Esophagus squamous epithelium (tissue), 5 donors: Measurements from ENCODE around the gene DTX3. TPM values are rescaled to one million over a fixed set of nuclear protein-coding genes. Genes with fewer than 3 reads are reported as not detected.
A peak's percentile ranks its signal among the peaks of the same experiment; 100 is the strongest.

Experiments
- DNase-seq: peaks from one replicate; lab custom pipeline; 2025; lab: John Stamatoyannopoulos, UW
- H3K27ac ChIP-seq, 4 donors: fragments of 200-600 bp; sonication (generic); one replicate each; pipeline ENCODE4 v1.5.1; 2016 to 2019; ENCODE audit warnings: mild to moderate bottlenecking in 1 of 4
- H3K27me3 ChIP-seq, 4 donors: fragments of 200-600 bp; sonication (generic); 1 replicate in 3 of 4; 2 replicates in 1 of 4; pipeline versions ENCODE4 v1.5.1 to v1.6.0; 2017 to 2021; ENCODE audit warnings: antibody characterized with exemption in 1 of 4
- H3K36me3 ChIP-seq, 3 donors: fragments of 200-600 bp; sonication (generic); one replicate each; pipeline ENCODE4 v1.5.1; 2016 to 2019
- H3K4me1 ChIP-seq, 3 donors: fragments of 200-600 bp; sonication (generic); one replicate each; pipeline ENCODE4 v1.5.1; 2017 to 2019
- H3K4me3 ChIP-seq, 4 donors: fragments of 200-600 bp; sonication (generic); 1 replicate in 3 of 4; 2 replicates in 1 of 4; pipeline ENCODE4 v1.5.1; 2016 to 2019; ENCODE audit warnings: mild to moderate bottlenecking in 2 of 4, moderate library complexity in 1 of 4
- H3K9me3 ChIP-seq, 3 donors: fragments of 200-600 bp; sonication (generic); one replicate each; pipeline ENCODE4 v1.5.1; 2016 to 2019
- POLR2A ChIP-seq, 4 donors: fragments of 450-650 bp; IDR thresholded peaks; one replicate each; pipeline ENCODE4 v1.6.1; 2017; ENCODE audit warnings: antibody characterized with exemption in 4 of 4, mild to moderate bottlenecking in 4 of 4, moderate library complexity in 3 of 4
- WGBS, 2 donors: methylation state at CpG; one replicate each; pipeline ENCODE4 v1.1.5; 2018; 5-methylcytosine and 5-hydroxymethylcytosine counted together
- intact Hi-C: fragments of 100-400 bp; cut with DNase I; formaldehyde crosslinking; loops from one replicate; pipeline ENCODE4 v1.15.0; 2022
- total RNA-seq, 4 donors: library from RNA; depleted of rRNA; stranded (reverse); fragments of >200 nt; gene quantifications; one replicate each; pipeline ENCODE4 v1.1.0, GENCODE V29; 2016
- TF ChIP-seq, protein P1 (sequence below), 6 experiments: fragments of 450-650 bp in 4 of 6; fragments of 200-600 bp in 2 of 6; sonication (generic) in 2 of 6; IDR thresholded peaks; one replicate each; pipeline ENCODE4 v1.5.1; 2016 to 2019; ENCODE audit warnings: antibody characterized with exemption in 6 of 6, mild to moderate bottlenecking in 4 of 6, moderate library complexity in 4 of 6
- donor health status: DM: yes; HTN: yes; CAD: no.

Gene DTX3
- total RNA-seq, 4 donors from 2014 or later = 1.6 to 16.6 (median 5.6) TPM

- Histone ChIP-seq H3K27me3 (peaks cover 0 to 27% (median 0%) of the 10 kb centered on the region in 4 donors), H3K36me3 (peaks cover 0 to 17% (median 4%) of the 10 kb centered on the region in 3 donors), H3K27ac (no peak overlapping the region), H3K4me3 (no peak overlapping the region), H3K9me3 (no peaks in the 10 kb centered on the region), H3K4me1 (peaks cover 29 to 54% (median 31%) of the 10 kb centered on the region in 3 donors)
- TF ChIP-seq, protein P1, sequence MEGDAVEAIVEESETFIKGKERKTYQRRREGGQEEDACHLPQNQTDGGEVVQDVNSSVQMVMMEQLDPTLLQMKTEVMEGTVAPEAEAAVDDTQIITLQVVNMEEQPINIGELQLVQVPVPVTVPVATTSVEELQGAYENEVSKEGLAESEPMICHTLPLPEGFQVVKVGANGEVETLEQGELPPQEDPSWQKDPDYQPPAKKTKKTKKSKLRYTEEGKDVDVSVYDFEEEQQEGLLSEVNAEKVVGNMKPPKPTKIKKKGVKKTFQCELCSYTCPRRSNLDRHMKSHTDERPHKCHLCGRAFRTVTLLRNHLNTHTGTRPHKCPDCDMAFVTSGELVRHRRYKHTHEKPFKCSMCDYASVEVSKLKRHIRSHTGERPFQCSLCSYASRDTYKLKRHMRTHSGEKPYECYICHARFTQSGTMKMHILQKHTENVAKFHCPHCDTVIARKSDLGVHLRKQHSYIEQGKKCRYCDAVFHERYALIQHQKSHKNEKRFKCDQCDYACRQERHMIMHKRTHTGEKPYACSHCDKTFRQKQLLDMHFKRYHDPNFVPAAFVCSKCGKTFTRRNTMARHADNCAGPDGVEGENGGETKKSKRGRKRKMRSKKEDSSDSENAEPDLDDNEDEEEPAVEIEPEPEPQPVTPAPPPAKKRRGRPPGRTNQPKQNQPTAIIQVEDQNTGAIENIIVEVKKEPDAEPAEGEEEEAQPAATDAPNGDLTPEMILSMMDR (IDR thresholded peaks at IDR 0.05) = no peak
- no peak for TF ChIP-seq POLR2A (IDR thresholded peaks at IDR 0.05)
- 85% methylated on average over 5 of the region's 11 CpGs; no CpG with 5 or more reads in 1 of the 2 donors for WGBS, 2 donors
- intact Hi-C loops = no loop called here
- no peak for DNase-seq
Measured at GRCh38 chr12:57606821-57607220, 2.2 kb downstream of the DTX3 start.

GRCh38 chr12:57607958-57608663 is 3.5 kb downstream of the DTX3 start:
- H3K4me3 ChIP-seq = no peak overlapping the region
- H3K27ac ChIP-seq = peak overlapping the region in 2 of 4 donors; percentile 13 to 90
- 73 to 78% methylated on average over 8 to 10 of the region's 12 CpGs for WGBS, 2 donors
- DNase-seq = no peak
- TF ChIP-seq POLR2A (IDR thresholded peaks at IDR 0.05) = no peak
- TF ChIP-seq, protein P1 (IDR thresholded peaks at IDR 0.05) = no peak
- H3K4me1 ChIP-seq = peaks cover 29 to 65% (median 31%) of the 10 kb centered on the region in 3 donors
- no peaks in the 10 kb centered on the region for H3K9me3 ChIP-seq
- intact Hi-C loops = no loop called here
- H3K27me3 ChIP-seq = peaks cover 0 to 40% (median 0%) of the 10 kb centered on the region in 4 donors
- peaks cover 0 to 11% (median 0%) of the 10 kb centered on the region in 3 donors for H3K36me3 ChIP-seq

DNA sequence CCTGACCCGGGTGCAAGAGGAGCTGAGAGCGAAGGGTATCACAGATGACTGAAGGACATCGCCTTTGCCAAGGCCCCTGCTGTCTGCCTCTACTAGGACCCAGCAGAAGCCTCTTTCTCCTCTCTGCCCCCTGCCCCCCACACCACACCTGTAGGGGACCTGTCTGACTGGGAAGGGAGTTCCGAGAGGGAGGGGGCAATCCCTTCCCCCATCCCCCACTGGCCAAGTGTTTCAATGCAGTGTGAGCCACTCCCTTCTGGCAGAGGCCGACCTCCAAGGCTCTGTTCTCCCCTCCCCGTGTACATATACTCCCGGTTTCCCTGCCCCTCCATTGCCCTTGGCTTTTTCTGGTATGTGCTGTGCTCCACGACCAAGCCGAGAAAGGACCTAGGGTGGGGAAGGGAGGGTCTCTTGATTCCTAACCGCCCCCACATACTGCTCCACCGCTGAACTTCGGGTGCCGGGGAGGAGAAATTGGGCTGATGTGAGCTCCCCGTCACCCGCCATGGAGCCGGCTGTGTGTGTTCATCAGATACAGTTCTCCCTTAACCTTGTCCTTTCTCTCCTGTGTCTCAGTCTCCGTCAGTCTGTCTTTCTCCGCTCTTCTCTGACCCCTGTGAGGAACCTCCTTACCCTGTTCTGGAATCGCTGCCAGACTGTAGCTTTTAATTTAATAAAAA is 4.6 kb downstream of the DTX3 start:
- peaks cover 20 to 65% (median 23%) of the 10 kb centered on the region in 3 donors for H3K4me1 ChIP-seq
- WGBS, 2 donors = 65 to 68% methylated on average over 13 to 19 of the region's 19 CpGs
- H3K27me3 ChIP-seq = peaks cover 0 to 51% (median 0%) of the 10 kb centered on the region in 4 donors
- H3K27ac ChIP-seq = peak overlapping the region; percentile 35 to 92 (median 86)
- H3K4me3 ChIP-seq = peak overlapping the region in 3 of 4 donors; percentile 57 to 75 (median 69)
- H3K36me3 ChIP-seq = peaks cover 0 to 11% (median 0%) of the 10 kb centered on the region in 3 donors
- no peak for DNase-seq
- H3K9me3 ChIP-seq = no peaks in the 10 kb centered on the region
- intact Hi-C loops = no loop called here
- no peak for TF ChIP-seq POLR2A (IDR thresholded peaks at IDR 0.05)
- TF ChIP-seq, protein P1 (IDR thresholded peaks at IDR 0.05) = no peak

- Histone ChIP-seq H3K4me3 (peak overlapping the region; percentile 45 to 75 (median 63)), H3K27me3 (peaks cover 0 to 53% (median 0%) of the 10 kb centered on the region in 4 donors), H3K9me3 (no peaks in the 10 kb centered on the region), H3K36me3 (peaks cover 0 to 11% (median 0%) of the 10 kb centered on the region in 3 donors), H3K27ac (peak overlapping the region; percentile 77 to 92 (median 86)), H3K4me1 (peaks cover 17 to 61% (median 18%) of the 10 kb centered on the region in 3 donors)
- intact Hi-C loops = no loop called here
- 43 to 44% methylated on average over 7 to 25 of the region's 34 CpGs for WGBS, 2 donors
- DNase-seq = no peak
- no peak for TF ChIP-seq POLR2A (IDR thresholded peaks at IDR 0.05)
- TF ChIP-seq, protein P1 (IDR thresholded peaks at IDR 0.05) = no peak
Measured at GRCh38 chr12:57609781-57610553, 5.3 kb downstream of the DTX3 start.
